GM19238 (cell line): ENCODE results near the gene HOXC6.

Experiments used
- DNase-seq: peaks from one replicate; pipeline ENCODE4 v3.0.0; 2011; ENCODE audit warnings: low spot score; ENCODE audit not compliant: insufficient read length

HOXC6 gene

GRCh38 chr12:54012631-54013409 is 15.4 kb upstream of the HOXC6 start:
- DNase-seq: no peak

- no peak for DNase-seq
These were observed 13.7 kb upstream of the HOXC6 start for GRCh38 chr12:54014377-54015017.

GRCh38 chr12:54015018-54015931 is 13.0 kb upstream of the HOXC6 start:
- no peak for DNase-seq

- DNase-seq: no peak
These were observed 12.2 kb upstream of the HOXC6 start for GRCh38 chr12:54016051-54016450.

GRCh38 chr12:54016478-54016964 is 11.7 kb upstream of the HOXC6 start:
- DNase-seq: no peak

- DNase-seq: no peak
These were observed 11.0 kb upstream of the HOXC6 start for GRCh38 chr12:54017027-54017788.

GRCh38 chr12:54017878-54018467 is 10.3 kb upstream of the HOXC6 start:
- DNase-seq: peak; percentile 95

- no peak for DNase-seq
These were observed 9.7 kb upstream of the HOXC6 start for GRCh38 chr12:54018468-54018984.

GRCh38 chr12:54019091-54019811 is 9.0 kb upstream of the HOXC6 start:
- DNase-seq: no peak

GRCh38 chr12:54019924-54020590 is 8.2 kb upstream of the HOXC6 start:
- DNase-seq: no peak

- DNase-seq: no peak
These were observed 7.4 kb upstream of the HOXC6 start for GRCh38 chr12:54020591-54021405.

- no peak for DNase-seq
These were observed 6.7 kb upstream of the HOXC6 start for GRCh38 chr12:54021432-54022013.

GRCh38 chr12:54022960-54023884 is 5.0 kb upstream of the HOXC6 start:
- DNase-seq: no peak

GRCh38 chr12:54024127-54024526 is 4.1 kb upstream of the HOXC6 start:
- DNase-seq: no peak

GRCh38 chr12:54024581-54025305 is 3.5 kb upstream of the HOXC6 start:
- DNase-seq: no peak
